MG63 (cell line): Measurements from ENCODE around the gene ABCC3. TPM values are rescaled to one million over a fixed set of nuclear protein-coding genes. Genes with fewer than 3 reads are reported as not detected.
A peak's percentile ranks its signal among the peaks of the same experiment; 100 is the strongest.

Experiments
- DNase-seq: peaks from one replicate; pipeline ENCODE4 v3.0.0-alpha.2; 2020
- H3K27me3 ChIP-seq: fragments of 250-450 bp; sonication (Bioruptor Pico); 2 replicates; pipeline ENCODE4 v1.5.1; 2020; ENCODE audit warnings: mild to moderate bottlenecking, moderate library complexity
- H3K36me3 ChIP-seq: fragments of 250-450 bp; sonication (Bioruptor Pico); 2 replicates; pipeline ENCODE4 v1.5.1; 2020; ENCODE audit warnings: mild to moderate bottlenecking, moderate library complexity
- H3K4me3 ChIP-seq: fragments of 250-450 bp; sonication (Bioruptor Pico); 2 replicates; pipeline ENCODE4 v1.5.1; 2020; ENCODE audit warnings: mild to moderate bottlenecking, moderate library complexity
- H3K9me3 ChIP-seq: fragments of 250-450 bp; sonication (Bioruptor Pico); 2 replicates; pipeline ENCODE4 v1.5.1; 2020; ENCODE audit warnings: mild to moderate bottlenecking, moderate library complexity
- total RNA-seq: library from RNA; depleted of rRNA; stranded (reverse); fragments of >200 nt; shearing (Covaris generic); gene quantifications from 2 replicates; pipeline ENCODE4 v1.2.3, GENCODE V29; 2014; ENCODE audit warnings: low replicate concordance

The ABCC3 gene
- total RNA-seq, 1 experiment from 2014 or later = 2.0 TPM

DNA sequence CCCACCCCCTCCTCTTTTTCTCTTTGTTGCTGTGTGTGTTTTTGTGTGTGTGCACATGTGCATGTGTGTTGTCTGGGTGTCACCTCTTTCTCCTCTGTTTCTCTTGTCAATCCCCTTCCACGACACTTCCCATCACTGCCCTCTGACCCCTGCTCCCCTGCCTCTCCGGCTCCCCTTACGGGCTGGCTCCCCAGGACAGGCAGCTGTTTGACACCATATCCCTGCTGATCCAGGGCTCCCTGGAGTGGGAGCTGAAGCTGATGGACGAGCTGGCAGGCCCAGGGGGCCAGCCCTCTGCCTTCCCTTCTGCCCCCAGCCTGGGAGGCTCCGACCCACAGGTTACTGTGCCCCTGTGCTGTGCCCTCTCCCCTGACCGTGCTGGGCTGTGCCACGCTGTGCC is 15.2 kb upstream of the ABCC3 start:
- H3K36me3 ChIP-seq = no peaks in the 10 kb centered on the region
- no peaks in the 10 kb centered on the region for H3K9me3 ChIP-seq
- H3K4me3 ChIP-seq = no peak overlapping the region
- no peak for DNase-seq
- H3K27me3 ChIP-seq = no peaks in the 10 kb centered on the region

- H3K9me3 ChIP-seq = no peaks in the 10 kb centered on the region
- no peaks in the 10 kb centered on the region for H3K27me3 ChIP-seq
- no peak overlapping the region for H3K4me3 ChIP-seq
- H3K36me3 ChIP-seq = no peaks in the 10 kb centered on the region
- no peak for DNase-seq
Observed at GRCh38 chr17:50620237-50620636, 14.4 kb upstream of the ABCC3 start.

GRCh38 chr17:50620858-50621257 is 13.8 kb upstream of the ABCC3 start:
- no peak for DNase-seq
- H3K27me3 ChIP-seq = no peaks in the 10 kb centered on the region
- no peaks in the 10 kb centered on the region for H3K9me3 ChIP-seq
- no peak overlapping the region for H3K4me3 ChIP-seq
- no peaks in the 10 kb centered on the region for H3K36me3 ChIP-seq

GRCh38 chr17:50621574-50622031 is 13.1 kb upstream of the ABCC3 start:
- Histone ChIP-seq H3K36me3 (no peaks in the 10 kb centered on the region), H3K9me3 (no peaks in the 10 kb centered on the region), H3K4me3 (no peak overlapping the region), H3K27me3 (no peaks in the 10 kb centered on the region)
- DNase-seq = no peak

- no peak for DNase-seq
- no peaks in the 10 kb centered on the region for H3K36me3 ChIP-seq
- H3K4me3 ChIP-seq = no peak overlapping the region
- H3K27me3 ChIP-seq = no peaks in the 10 kb centered on the region
- H3K9me3 ChIP-seq = no peaks in the 10 kb centered on the region
Observed at GRCh38 chr17:50624321-50624934, 10.3 kb upstream of the ABCC3 start.

DNA sequence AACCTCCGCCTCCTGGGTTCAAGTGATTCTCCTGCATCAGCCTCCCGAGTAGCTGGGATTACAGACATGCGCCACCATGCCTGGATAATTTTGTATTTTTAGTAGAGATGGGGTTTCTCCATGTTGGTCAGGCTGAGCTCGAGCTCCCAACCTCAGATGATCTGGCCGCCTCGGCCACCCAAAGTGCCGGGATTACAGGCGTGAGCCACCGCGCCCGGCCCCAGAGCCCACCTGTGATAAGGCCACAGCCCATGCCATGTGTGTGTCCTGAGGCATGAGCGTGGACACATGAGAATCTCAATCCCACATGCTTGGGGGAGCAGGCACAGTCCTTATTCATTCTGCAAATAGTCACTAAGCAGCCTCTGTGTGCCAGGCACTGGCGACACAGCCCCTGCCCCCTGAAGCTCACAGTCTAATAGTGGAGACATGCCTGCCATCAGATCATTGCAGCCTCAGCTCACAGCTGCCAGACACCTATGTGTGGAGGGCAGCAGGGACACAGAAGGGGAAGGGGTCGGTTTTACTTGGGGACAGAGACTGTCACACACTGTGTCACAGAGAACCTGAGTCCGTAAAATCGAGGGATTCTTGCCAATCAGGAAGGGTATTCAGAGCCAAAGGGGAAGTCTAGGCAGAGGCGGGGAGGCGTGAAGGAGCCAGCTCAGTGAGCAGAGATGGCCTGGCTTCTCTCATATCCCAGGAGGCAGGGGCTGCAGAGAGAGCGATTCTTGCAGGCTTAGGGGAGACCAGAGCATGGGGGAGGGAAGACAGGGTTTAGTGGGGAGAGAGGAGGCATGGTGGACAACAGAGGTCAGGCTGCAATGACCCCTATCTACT is 9.4 kb upstream of the ABCC3 start:
- H3K36me3 ChIP-seq = no peaks in the 10 kb centered on the region
- H3K4me3 ChIP-seq = no peak overlapping the region
- no peak for DNase-seq
- H3K9me3 ChIP-seq = no peaks in the 10 kb centered on the region
- H3K27me3 ChIP-seq = no peaks in the 10 kb centered on the region

DNA sequence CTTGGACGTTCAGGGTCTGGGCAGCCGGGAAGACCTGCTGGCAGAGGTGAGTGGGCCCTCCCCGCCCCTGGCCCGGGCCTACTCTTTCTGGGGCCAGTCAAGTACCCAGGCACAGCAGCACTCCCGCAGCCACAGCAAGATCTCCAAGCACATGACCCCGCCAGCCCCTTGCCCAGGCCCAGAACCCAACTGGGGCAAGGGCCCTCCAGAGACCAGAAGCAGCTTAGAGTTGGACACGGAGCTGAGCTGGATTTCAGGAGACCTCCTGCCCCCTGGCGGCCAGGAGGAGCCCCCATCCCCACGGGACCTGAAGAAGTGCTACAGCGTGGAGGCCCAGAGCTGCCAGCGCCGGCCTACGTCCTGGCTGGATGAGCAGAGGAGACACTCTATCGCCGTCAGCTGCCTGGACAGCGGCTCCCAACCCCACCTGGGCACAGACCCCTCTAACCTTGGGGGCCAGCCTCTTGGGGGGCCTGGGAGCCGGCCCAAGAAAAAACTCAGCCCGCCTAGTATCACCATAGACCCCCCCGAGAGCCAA is 8.6 kb upstream of the ABCC3 start:
- no peaks in the 10 kb centered on the region for H3K9me3 ChIP-seq
- H3K27me3 ChIP-seq = no peaks in the 10 kb centered on the region
- DNase-seq = peak; percentile 73
- H3K36me3 ChIP-seq = no peaks in the 10 kb centered on the region
- H3K4me3 ChIP-seq = no peak overlapping the region

DNA sequence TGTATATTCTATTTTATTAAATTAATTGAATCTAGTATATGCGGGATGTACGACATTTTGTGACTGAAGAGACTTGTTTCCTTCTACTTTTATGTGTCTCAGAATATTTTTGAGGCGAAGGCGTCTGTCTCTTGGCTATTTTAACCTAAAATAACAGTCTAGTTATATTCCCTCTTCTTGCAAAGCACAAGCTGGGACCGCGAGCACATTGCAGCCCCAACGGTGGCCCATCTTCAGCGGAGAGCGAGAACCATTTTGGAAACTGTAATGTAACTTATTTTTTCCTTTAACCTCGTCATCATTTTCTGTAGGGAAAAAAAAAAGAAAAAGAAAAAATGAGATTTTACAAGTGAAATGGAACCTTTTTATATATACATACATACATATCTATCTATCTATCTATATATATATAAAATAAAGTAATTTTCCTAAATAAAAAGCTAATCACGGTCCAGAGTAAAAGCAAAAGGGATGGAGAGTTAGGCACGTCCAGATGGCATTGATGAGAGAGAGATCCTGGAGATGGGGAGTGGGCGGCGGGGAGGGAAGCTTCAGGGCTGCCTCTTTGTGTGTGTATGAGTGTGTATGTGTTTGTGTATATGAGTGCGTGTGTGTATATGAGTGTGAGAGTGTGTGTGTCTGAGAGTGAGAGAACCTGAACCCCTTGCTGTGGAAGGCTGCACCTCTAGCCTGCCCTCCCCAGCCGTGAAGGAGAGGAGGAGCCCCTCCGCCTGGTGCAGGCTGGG is 7.5 kb upstream of the ABCC3 start:
- no peak for DNase-seq
- H3K36me3 ChIP-seq = no peaks in the 10 kb centered on the region
- no peaks in the 10 kb centered on the region for H3K27me3 ChIP-seq
- no peak overlapping the region for H3K4me3 ChIP-seq
- H3K9me3 ChIP-seq = no peaks in the 10 kb centered on the region

- no peak for DNase-seq
- Histone ChIP-seq H3K4me3 (no peak overlapping the region), H3K36me3 (no peaks in the 10 kb centered on the region), H3K9me3 (no peaks in the 10 kb centered on the region), H3K27me3 (no peaks in the 10 kb centered on the region)
Observed at GRCh38 chr17:50627782-50628601, 6.7 kb upstream of the ABCC3 start.

DNA sequence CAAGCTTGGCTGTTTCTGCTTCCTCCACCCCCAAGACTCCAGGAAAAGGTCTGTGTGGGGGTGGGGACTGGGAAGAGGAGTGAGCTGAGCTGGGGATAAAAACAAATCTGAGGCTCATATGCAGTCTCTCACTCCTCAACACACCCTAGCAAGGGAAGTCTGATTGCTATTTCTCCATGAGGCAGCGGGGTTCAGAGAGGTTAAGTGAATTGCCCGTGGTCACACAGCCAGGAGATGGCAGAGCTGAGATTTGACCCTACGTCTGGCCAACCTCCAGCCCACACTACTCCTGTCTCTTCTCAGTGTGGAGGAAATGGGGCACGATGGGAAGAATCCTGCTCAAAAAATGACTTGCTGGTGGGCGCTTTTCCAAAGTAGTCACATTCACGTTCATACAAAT is 4.8 kb upstream of the ABCC3 start:
- DNase-seq = no peak
- Histone ChIP-seq H3K36me3 (no peaks in the 10 kb centered on the region), H3K9me3 (no peaks in the 10 kb centered on the region), H3K27me3 (no peaks in the 10 kb centered on the region), H3K4me3 (no peak overlapping the region)

GRCh38 chr17:50630524-50631194 is 4.0 kb upstream of the ABCC3 start:
- Histone ChIP-seq H3K36me3 (no peaks in the 10 kb centered on the region), H3K27me3 (no peaks in the 10 kb centered on the region), H3K9me3 (no peaks in the 10 kb centered on the region), H3K4me3 (no peak overlapping the region)
- DNase-seq = peak; percentile 43

- no peaks in the 10 kb centered on the region for H3K9me3 ChIP-seq
- no peak overlapping the region for H3K4me3 ChIP-seq
- no peaks in the 10 kb centered on the region for H3K36me3 ChIP-seq
- H3K27me3 ChIP-seq = no peaks in the 10 kb centered on the region
- DNase-seq = no peak
Observed at GRCh38 chr17:50631195-50631907, 3.3 kb upstream of the ABCC3 start.

GRCh38 chr17:50631908-50632571 is 2.6 kb upstream of the ABCC3 start:
- no peaks in the 10 kb centered on the region for H3K9me3 ChIP-seq
- H3K36me3 ChIP-seq = no peaks in the 10 kb centered on the region
- H3K27me3 ChIP-seq = no peaks in the 10 kb centered on the region
- no peak for DNase-seq
- no peak overlapping the region for H3K4me3 ChIP-seq

GRCh38 chr17:50632637-50633036 is 2.0 kb upstream of the ABCC3 start:
- no peaks in the 10 kb centered on the region for H3K9me3 ChIP-seq
- DNase-seq = no peak
- no peaks in the 10 kb centered on the region for H3K27me3 ChIP-seq
- H3K4me3 ChIP-seq = no peak overlapping the region
- no peaks in the 10 kb centered on the region for H3K36me3 ChIP-seq

GRCh38 chr17:50633683-50634082 is 998 bp upstream of the ABCC3 start:
- DNase-seq = no peak
- H3K27me3 ChIP-seq = no peaks in the 10 kb centered on the region
- no peak overlapping the region for H3K4me3 ChIP-seq
- no peaks in the 10 kb centered on the region for H3K9me3 ChIP-seq
- no peaks in the 10 kb centered on the region; the same call in 1 of the 2 replicates for H3K36me3 ChIP-seq
